Activated naive CD8-positive, alpha-beta T cell treated with anti-CD3 and anti-CD28 coated beads, Interleukin-2, amount 50 U/mL, for 16 hours (primary cell): ENCODE results near the gene CCDC73.
"Not testable (repeated sequence)": the region's sequence is repeated elsewhere in the genome, so short reads cannot be mapped to it uniquely, and the experiment has no call there.

Experiments used
- DNase-seq: peaks from one replicate; pipeline ENCODE4 v3.0.0-alpha.2; 2020; ENCODE audit warnings: low read depth, low spot score

The CCDC73 gene

DNA sequence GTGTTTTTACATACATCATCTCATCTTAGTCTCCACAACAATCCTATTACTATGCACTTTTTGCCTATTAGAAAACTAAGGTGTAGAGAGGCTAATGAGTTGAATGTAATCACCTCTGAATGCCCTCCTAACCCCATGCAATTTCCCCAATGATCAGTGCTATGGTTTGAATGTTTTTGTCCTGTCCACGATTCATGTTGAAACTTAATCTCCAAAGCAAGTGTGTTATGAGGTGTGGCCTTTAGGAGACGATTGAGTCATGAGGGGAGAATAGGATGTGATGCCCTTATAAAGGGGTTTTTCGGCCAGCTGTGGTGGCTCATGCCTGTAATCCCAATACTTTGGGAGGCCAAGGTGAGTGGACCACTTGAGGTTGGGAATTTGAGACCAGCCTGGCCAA, 2.0 kb upstream of the CCDC73 start:
- no peak for DNase-seq

DNA sequence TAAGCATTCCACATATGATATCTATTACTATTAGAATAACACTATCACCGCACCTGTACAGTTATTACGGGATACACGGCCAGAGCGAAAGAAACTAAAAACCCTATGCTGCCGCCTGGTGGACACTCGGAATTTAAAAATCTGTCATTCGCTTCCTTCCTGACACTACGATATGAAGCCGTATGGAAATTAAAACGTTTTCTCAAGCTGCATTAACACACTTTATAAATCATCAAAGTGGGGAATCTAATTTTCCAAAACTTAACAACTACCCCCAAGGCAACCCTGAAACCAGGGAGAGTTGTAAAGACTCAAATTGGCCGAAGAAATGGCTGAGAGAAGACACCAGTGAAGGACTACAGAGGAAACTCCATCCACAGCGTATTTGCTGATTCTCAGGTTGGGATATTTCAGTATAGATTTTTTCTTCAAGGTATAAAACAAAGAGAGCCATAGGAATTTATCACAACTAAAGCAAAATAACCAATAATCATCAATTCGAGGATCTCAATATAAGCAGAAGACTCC, 1.4 kb downstream of the CCDC73 start:
- peak; percentile 33 for DNase-seq

DNA sequence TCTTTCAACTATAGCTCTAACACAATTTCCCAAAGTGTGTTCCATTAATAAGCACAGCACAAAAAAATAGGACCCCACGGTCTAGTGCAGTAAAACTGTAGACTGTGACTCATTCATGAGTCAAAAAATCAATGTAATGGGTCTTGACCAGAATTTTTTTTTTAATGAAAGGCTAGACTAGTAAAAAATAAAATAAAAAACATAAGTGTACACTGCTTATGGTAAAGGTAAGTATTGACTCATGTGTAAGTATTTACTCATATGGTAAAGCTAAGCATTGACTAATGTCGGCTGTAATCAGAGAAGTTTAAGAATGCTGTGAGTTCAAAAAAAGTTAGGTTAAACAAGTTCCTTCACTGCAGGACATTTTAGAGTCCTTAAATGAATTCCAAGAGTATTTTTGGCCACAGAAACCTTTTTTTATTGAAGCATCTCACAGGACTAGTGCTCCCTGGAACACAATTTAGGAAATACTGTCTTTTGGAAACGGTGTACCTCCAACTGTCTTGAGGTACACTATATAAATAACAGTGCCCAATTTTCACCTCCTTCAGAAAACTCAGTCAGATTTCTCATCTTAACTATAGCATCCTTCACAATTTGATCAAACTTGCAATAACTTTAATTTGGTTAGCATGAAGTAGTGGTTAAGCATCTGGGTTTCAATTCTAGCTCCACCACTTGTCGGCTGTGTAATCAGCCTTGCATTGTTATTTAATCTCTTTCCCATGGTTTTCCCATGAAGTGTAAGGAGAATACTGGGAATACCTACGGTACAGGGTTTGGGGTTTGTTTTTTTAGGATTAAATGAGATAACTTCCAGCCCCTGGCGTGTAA, 2.1 kb downstream of the CCDC73 start:
- no peak for DNase-seq

DNA sequence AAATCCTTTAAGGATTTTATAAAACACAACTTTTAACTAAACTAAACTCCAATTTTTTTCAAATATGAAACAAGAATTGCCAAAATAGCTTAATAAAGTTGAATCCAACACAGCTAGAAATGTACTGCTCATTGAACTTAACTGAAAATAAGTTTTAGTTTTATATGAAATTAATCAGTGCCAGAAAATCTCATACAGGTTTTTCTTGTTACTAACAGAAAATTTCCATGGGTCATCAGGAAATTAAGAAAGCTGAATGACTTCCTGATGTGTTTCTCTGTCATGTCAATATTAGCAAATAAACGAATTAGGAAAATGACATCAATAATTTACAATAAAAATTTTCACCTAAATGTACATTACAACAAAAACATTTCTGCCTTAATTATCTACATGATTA, 3.5 kb downstream of the CCDC73 start:
- DNase-seq: no peak

DNA sequence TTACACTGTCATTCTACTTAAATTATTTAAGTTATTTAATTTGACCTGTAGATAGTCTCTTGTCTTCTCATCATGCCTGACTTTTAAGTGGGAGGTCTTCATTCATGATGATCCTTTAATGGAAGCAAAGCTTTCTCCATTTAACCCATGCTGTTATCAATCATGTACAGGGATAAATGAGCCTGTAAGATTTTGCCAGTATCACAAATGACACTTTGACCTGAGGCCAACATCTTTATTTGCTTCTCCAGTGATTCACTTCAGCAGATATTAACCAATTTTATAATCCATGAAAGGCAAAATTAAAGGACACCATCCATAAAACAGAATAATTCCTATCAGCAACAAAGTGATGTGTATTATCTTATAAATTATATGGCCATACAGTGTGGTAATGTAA, 7.7 kb downstream of the CCDC73 start:
- no peak for DNase-seq

GRCh38 chr11:32785262-32785661, 9.2 kb downstream of the CCDC73 start:
- DNase-seq: no peak

DNA sequence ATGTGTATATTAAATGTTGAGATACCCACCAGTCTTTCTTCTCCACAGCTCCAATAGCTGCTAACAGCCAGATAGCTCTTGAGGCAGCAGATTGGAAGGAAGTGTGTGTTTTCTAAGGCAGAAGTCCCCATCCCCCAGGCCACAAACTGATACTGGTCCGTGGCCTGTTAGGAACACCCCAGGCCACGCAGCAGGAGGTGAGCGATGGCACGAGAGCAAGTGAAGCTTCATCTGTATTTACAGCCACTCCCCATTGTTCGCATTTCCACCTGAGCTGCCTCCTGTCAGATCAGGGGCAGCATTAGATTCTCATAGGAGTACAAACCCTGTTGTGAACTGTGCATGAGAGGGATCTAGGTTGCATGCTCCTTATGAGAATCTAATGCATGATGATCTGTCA, 12.7 kb downstream of the CCDC73 start:
- DNase-seq: no peak

DNA sequence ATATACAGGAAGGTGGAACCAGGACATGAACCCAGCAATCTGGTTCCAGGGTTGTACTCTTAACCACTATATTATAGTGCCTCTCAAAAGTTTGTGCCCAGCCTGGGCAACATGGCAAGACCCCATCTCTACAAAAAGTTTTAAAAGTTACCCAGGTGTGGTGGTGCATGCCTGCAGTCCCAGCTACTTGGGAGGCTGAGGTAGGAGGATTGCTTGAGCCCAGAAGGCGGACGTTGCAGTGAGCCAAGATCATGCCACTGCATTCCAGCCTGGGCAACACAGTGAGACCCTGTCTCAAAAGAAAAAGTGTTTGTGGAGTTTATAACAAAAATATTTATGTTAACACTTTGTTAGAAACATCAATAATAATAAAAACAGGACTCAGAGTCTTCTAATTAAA, 13.6 kb downstream of the CCDC73 start:
- DNase-seq: not testable (repeated sequence)

DNA sequence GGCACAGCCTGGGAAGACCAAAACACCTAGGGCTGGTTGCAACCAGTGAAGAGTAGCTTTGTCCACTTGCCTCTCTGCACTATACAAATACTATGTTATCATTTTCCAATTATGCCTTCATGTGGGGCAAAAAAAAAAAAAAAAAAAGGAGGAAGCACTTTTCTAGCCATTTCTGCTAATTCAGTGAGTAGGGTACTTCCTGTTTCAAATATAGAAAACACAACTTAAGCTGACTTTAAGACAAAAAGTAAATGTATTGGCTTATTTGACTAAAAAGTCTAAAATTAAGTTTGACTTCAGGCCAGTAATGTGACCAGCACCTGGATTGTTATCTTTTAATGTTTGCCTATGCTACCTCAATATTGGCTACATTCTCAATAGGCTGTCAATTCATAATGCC, 15.3 kb downstream of the CCDC73 start:
- DNase-seq: no peak

- DNase-seq: no peak
These were observed 18.6 kb downstream of the CCDC73 start for GRCh38 chr11:32775908-32776307.

DNA sequence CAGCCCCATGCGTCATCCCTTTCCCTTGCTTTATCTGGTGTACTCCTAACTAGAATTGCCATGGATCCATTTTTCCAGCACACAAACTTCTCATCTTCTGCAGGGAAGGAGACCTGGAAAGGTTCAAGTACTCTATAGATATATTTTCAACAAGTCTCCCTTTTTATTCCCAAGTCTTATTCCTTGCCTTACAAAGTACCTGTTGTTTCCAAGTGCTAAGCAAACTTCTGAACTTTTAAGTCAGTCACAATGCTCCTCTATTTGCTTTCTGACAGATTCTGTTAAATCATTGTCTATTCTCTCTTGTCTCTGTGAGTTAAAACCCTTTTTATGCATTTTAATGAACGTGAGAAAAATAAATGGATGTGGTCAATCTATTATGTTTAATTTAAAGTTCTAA, 20.4 kb downstream of the CCDC73 start:
- DNase-seq: no peak

GRCh38 chr11:32772731-32773130, 21.7 kb downstream of the CCDC73 start:
- DNase-seq: no peak

DNA sequence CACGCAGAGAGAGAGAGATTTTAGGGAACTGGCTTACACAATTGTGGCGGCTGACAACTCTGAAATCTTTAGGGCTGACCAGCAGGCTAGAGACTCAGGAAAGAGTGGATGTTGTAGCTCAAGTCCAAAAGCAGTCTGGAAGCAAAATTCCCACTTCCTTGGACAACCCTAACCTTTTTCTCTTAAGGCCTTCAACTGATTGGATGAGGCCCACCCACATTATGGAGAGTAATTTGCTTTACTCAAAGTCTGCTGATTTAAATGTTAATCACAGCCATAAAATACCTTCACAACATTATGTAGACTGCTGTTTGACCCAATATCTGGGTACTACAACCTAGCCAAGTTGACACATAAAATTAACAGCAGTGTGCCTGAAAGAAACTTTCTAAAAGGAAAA, 32.7 kb downstream of the CCDC73 start:
- DNase-seq: not testable (repeated sequence)

DNA sequence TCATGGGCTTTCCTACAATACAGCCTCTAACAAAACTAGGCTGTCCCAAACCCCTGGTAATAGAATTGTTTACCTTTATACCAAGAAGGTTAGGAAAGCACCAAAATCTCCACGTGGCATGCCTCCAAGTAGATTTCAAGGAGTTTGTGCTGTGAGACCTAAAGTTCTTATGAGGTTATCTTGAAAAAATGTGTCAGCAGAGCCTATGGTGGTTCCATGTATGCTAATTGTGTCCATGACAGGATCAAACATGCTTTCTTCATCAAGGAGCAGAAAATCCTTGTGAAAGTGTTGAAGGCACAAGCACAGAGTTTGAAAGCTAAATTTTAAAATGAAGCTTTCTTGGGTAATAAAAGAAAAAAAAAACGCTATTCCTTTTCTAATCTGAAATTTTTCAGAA, 36.2 kb downstream of the CCDC73 start:
- DNase-seq: no peak

- DNase-seq: not testable (repeated sequence)
These were observed 41.3 kb downstream of the CCDC73 start for GRCh38 chr11:32753181-32753580.

DNA sequence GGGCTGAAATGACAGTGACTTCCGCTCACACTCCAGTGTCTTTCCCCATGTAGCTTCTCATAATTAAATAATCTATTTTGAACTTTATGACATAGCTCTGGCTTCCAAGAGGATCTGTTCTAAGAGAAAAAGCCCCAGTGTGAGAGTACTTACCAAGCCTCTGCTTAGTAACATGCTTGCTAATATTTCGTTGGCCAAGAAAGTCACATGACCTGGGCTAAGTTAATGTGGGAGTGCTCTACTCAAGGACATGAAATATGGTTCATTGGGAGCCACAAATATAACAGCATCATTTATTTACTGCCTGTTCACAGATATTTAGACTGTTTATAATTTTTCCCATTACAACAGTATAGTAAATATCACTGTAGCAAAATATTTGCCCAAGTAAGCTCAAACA, 42.5 kb downstream of the CCDC73 start:
- DNase-seq: no peak

DNA sequence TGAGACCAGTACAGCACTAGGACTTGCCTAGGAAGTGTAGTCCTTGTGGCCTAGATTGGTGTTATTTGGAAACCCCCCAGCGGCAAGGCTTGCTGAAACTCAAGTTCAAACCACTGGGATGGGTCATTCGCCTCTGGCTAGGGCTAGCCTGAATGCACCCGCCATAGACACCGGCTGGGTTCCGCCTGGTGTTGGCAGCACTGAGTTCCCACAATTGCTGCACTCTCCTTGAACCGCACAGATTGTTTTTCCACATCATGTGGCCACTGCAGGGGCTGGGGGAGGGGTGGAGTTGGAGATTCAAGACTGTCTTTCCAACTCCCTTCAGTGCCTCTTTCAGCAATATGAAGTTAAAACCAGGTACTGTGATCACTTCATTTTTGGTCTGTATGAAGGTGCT, 43.1 kb downstream of the CCDC73 start:
- DNase-seq: no peak

DNA sequence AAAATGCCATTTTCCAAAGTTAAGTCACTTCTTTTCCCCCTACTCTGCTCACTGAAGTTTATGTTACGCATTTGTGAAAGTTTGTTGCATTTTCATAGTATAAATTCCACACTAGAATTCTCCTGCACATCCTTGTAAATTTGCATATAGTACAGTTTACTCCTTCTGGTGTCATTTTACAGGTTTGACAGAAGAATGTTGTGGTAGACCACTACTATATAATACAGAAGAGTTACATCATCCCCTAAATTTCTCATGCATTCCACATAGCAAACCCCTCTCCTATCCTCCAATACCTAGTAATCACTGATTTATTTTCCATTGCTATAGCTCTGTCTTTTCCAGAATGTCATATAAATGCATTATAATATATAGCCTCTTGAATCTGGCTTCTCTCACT, 64.5 kb downstream of the CCDC73 start:
- DNase-seq: no peak

- no peak for DNase-seq
These were observed 71.1 kb downstream of the CCDC73 start for GRCh38 chr11:32723332-32723731.

GRCh38 chr11:32722255-32722654, 72.2 kb downstream of the CCDC73 start:
- no peak for DNase-seq

- no peak for DNase-seq
These were observed 81.0 kb downstream of the CCDC73 start for GRCh38 chr11:32713496-32713895.

DNA sequence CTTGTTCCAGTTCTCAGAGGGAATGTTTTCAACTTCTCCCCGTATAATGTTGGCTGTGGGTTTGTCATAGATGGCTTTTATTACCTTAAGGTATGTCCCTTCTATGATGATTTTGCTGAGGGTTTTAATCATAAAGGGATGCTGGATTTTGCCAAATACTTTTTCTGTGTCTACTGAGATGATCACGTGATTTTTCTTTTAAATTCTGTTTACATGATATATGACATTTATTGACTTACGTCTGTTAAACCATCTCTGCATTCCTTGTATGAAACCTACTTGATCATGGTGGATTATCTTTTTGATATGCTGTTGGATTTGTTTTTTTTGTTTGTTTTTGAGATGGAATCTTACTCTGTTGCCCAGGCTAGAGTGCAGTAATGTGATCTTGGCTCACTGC, 85.5 kb downstream of the CCDC73 start:
- not testable (repeated sequence) for DNase-seq

DNA sequence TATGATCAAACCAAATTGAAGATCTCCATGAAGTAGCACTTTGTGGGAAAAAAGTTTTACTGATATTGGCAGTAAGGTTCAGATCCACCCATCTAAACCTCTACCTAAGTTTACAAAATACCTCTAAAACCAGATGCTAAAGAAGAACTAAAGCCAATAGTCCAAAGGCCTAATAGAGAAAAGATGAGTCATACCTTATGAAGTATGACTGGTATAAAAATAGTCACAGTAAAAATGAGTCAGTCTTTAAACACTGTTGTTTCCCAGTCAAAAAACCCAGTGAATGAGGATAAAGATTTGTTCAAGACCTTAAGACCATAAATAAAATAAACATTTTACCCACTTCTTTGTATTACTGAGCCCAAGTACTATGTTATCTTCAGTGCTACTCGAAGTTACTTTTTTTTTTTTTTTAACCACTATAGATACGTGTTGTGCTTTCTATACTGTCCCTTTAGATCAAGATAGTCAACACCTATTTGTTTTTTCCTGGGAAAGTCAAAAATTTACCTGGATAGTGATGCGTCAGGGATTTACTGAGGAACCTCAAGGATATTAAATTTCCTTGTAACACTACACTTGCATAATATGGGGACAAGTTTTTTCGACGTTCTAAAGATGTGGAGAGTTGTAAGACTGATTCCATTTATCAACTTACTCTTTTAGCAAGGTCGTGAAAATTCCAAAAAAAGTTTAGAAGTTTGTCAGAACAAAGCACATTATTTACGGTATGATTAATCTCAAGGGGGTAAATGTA, 87.3 kb downstream of the CCDC73 start:
- no peak for DNase-seq
